Right lobe of liver (tissue), 4 donors: Measurements from ENCODE around the gene SRSF9.

Experiments used
- CTCF ChIP-seq, 4 donors: fragments of 200-600 bp in 3 of 4; fragments of 450-650 bp in 1 of 4; IDR thresholded peaks; one replicate each; pipeline versions ENCODE4 v1.5.1 to v1.8.0; 2016 to 2022; ENCODE audit warnings: antibody characterized with exemption in 4 of 4, mild to moderate bottlenecking in 2 of 4
- POLR2A ChIP-seq: fragments of 450-650 bp; IDR thresholded peaks from one replicate; pipeline ENCODE4 v1.6.1; 2017; ENCODE audit warnings: antibody characterized with exemption, mild to moderate bottlenecking
- donor health status: DM: no; HTN: no; CAD: no.
- donor health status: DM: no; HTN: no; CAD: no.
- donor health status: DM: no; HTN: yes; CAD: no.

DNA sequence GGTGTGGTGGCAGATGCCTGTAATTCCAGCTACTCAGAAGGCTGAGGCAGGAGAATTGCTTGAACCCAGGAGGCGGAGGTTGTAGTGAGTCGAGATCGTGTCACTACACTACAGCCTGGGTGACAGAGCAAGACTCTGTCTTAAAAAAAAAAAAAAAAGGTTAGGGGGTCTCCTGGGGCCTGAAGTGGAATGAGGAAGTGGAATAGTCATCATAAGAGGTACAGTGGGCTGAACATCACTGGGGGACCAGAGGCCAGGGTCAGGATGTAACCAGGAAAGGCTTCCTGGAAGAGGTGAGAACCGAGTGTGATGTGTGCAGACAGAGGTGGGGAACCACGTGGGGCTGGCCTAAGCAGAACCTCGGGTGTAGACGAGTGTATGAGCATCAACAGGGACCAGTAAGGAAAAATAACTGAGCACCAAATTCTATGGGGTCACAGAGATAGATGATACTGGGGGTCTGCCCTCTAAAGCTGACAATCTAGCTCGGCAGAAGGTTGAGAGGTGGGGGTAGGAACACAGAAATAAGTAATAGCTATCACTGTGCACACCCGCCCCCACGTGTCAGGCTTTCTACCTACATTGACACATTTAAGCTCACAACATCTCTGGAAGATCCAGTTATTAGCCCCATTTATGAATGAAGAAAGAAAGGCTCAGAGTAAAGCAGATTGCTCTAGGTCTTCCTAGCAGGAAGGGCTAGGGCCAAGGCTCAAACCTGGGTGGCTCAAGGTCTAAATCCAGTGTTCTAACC, 36.6 kb downstream of the SRSF9 start:
- TF ChIP-seq POLR2A (no peak), CTCF (IDR thresholded peaks at IDR 0.05) (no peak)
